Upper lobe of left lung (tissue), 4 donors: ENCODE data around the gene CHAC2.

Experiments
- EP300 ChIP-seq, 4 donors: sonication (generic); formaldehyde crosslinking; IDR thresholded peaks; one replicate each; pipeline ENCODE4 v1.5.1; 2017; ENCODE audit warnings: antibody characterized with exemption in 4 of 4, control low read depth in 2 of 4
- POLR2A ChIP-seq, 4 donors: fragments of 450-650 bp; IDR thresholded peaks; one replicate each; pipeline ENCODE4 v1.5.1; 2016 to 2017; ENCODE audit warnings: antibody characterized with exemption in 4 of 4, mild to moderate bottlenecking in 2 of 4
- TF ChIP-seq, protein P1 (sequence below), 6 experiments: fragments of 450-650 bp in 4 of 6; fragments of 200-600 bp in 2 of 6; sonication (generic) in 2 of 6; IDR thresholded peaks; one replicate each; pipeline ENCODE4 v1.5.1; 2016 to 2019; ENCODE audit warnings: antibody characterized with exemption in 6 of 6

DNA sequence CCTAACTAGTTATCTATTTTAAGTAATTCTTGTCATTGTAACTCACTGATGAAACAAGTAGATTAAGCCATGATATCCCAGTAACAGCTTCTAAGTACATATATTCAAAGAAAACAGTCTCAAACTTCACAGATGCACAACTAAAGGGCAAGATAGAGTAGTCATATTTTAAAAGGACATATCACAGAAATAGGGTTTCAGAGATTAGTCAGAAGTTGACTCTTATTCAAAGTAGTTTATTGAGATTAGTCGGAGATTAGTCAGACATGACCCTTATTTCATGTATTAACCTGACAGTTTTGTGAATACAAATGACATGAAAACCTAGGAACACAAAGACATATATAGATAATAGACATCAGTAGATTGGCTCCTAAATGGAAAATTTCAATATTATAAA is 15.9 kb upstream of the CHAC2 start:
- TF ChIP-seq, protein P1, sequence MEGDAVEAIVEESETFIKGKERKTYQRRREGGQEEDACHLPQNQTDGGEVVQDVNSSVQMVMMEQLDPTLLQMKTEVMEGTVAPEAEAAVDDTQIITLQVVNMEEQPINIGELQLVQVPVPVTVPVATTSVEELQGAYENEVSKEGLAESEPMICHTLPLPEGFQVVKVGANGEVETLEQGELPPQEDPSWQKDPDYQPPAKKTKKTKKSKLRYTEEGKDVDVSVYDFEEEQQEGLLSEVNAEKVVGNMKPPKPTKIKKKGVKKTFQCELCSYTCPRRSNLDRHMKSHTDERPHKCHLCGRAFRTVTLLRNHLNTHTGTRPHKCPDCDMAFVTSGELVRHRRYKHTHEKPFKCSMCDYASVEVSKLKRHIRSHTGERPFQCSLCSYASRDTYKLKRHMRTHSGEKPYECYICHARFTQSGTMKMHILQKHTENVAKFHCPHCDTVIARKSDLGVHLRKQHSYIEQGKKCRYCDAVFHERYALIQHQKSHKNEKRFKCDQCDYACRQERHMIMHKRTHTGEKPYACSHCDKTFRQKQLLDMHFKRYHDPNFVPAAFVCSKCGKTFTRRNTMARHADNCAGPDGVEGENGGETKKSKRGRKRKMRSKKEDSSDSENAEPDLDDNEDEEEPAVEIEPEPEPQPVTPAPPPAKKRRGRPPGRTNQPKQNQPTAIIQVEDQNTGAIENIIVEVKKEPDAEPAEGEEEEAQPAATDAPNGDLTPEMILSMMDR (IDR thresholded peaks at IDR 0.05) = no peak
- TF ChIP-seq POLR2A (IDR thresholded peaks at IDR 0.05) (no peak), EP300 (IDR thresholded peaks at IDR 0.05) (no peak)
